Measurements from ENCODE around the gene CAPNS1. TPM values are rescaled to one million over a fixed set of nuclear protein-coding genes. Genes with fewer than 3 reads are reported as not detected.

The CAPNS1 gene
- total RNA-seq (100 to 1,000 TPM; 124 to 273 (median 175) TPM), polyA plus RNA-seq (100 to 1,000 TPM; 260 to 271 TPM)

DNA sequence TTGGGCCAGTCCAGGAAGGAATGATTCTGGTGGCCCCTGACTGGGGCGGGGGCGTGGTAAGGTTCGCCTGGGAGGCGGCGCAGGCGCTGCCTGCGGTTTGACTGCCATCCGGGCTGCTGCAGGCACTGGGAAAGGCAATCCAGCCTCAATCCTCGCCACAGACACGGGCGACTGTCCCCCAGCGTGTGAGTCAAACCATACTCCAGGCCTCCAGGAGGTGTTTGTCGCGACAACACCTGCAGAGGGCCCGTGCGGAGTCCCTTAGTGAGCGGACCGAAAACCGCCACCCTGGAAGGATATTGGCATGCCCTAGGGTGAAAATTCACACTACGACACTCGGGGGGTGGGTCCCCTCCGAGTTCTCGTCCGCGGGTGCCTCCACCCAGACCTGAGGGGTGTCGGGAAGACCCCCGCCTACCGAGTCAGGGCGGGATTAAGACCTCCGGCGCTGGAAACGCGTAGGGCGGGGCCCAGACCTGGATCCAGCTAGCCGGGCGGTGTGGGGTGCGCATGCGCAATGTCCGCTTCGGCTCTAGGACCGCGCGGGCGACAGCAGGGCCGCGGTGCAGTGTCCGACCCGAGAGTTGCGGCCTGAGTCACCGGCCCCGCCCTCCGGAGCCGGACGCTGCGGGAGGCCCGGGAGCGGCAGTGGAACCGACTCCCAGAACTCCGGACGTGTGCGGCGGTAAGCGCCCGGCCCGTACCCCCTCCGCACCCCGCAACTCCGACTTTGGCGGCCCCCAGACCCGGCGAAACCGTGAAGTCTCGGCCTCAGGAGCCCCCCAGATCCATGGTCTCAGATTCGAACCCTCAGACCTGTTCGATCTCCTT is at the start of gene CAPNS1:
Gene CAPNS1, plus strand, starts transcription at position 594 of the 831 bp plus-strand sequence. CDS start 946 bp downstream, outside the sequence.
- Histone ChIP-seq H3K27me3 (no peaks in the 10 kb centered on the region), H3K36me3 (peaks cover 0 to 17% (median 0%) of the 10 kb centered on the region in 3 donors), H3K27ac (peak within 1 kb of the TSS; percentile 86 to 97 (median 96)), H3K4me3 (peak within 1 kb of the TSS; percentile 68 to 95 (median 80)), H3K4me1 (peaks cover 0 to 18% (median 0%) of the 10 kb centered on the region in 3 donors), H3K9me3 (no peaks in the 10 kb centered on the region)
- 0% methylated on average over 64 to 75 of the region's 75 CpGs for WGBS, 2 donors
- intact Hi-C loops (cut with DNase I): no loop called here
- DNase-seq: peak; percentile 96 to 99 (median 97)
- ATAC-seq: peak; percentile 88 to 95 (median 92)
- TF ChIP-seq, protein P1, sequence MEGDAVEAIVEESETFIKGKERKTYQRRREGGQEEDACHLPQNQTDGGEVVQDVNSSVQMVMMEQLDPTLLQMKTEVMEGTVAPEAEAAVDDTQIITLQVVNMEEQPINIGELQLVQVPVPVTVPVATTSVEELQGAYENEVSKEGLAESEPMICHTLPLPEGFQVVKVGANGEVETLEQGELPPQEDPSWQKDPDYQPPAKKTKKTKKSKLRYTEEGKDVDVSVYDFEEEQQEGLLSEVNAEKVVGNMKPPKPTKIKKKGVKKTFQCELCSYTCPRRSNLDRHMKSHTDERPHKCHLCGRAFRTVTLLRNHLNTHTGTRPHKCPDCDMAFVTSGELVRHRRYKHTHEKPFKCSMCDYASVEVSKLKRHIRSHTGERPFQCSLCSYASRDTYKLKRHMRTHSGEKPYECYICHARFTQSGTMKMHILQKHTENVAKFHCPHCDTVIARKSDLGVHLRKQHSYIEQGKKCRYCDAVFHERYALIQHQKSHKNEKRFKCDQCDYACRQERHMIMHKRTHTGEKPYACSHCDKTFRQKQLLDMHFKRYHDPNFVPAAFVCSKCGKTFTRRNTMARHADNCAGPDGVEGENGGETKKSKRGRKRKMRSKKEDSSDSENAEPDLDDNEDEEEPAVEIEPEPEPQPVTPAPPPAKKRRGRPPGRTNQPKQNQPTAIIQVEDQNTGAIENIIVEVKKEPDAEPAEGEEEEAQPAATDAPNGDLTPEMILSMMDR (IDR thresholded peaks at IDR 0.05): no peak
- no peak for FAIRE-seq

DNA sequence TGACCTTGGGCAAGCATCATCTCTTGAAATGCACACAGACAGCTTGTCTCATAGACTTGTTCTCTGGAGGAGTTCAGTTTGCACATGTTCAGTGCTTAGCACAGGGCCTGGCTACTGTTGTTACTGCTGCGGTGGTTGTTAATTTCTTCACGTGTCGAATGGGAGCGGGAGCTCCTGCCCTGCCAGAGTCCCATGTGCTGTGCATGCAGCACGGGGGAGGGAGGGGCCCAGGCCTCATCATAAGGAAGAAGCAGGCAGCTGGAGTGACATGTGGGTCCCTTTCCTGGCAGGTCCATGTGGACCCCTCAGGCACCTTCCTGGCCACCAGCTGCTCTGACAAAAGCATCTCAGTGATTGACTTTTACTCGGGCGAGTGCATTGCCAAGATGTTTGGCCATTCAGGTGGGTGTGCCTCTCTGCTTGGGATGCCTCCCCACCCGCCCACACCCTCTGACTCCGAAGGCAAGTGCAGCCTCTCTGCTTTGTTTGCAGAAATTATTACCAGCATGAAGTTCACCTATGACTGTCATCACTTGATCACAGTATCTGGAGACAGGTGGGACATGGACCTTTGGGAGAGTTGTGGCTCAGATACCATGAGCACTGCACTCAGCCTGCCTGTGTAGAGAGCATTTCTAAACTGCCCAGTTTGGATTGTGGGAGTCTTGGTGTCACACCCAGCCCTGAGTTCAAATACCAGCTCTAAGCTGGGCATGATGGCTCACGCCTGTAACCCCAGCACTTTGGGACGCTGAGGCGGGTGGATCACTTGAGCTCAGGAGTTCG is 48.8 kb upstream of the CAPNS1 start:
- intact Hi-C loops (cut with DNase I): no loop called here
- TF ChIP-seq, protein P1 (IDR thresholded peaks at IDR 0.05): no peak
- Histone ChIP-seq H3K36me3 (no peaks in the 10 kb centered on the region), H3K27me3 (no peaks in the 10 kb centered on the region), H3K4me3 (no peak overlapping the region), H3K9me3 (no peaks in the 10 kb centered on the region), H3K27ac (no peak overlapping the region), H3K4me1 (no peaks in the 10 kb centered on the region)
- DNase-seq (no peak), ATAC-seq (no peak), FAIRE-seq (no peak)
- 82 to 92% methylated on average over 13 of the region's 13 CpGs for WGBS, 2 donors

DNA sequence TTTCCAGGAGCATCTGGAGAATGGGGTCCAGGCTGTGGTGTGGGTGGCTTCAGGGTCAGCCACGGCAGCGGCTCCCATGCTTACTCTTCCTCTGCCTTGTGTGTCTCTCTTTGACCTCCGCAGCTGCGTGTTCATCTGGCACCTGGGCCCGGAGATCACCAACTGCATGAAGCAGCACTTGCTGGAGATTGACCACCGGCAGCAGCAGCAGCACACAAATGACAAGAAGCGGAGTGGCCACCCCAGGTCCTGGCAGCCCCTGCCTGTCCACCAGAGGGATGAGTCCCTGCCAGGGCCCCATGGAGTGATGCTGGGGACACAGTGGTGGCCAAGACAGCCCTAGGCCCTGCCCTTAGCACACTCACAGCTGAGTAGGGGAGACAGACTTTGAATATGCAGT is 47.3 kb upstream of the CAPNS1 start:
- no peak for ATAC-seq
- WGBS, 2 donors: 97 to 100% methylated on average over 7 of the region's 7 CpGs

DNA sequence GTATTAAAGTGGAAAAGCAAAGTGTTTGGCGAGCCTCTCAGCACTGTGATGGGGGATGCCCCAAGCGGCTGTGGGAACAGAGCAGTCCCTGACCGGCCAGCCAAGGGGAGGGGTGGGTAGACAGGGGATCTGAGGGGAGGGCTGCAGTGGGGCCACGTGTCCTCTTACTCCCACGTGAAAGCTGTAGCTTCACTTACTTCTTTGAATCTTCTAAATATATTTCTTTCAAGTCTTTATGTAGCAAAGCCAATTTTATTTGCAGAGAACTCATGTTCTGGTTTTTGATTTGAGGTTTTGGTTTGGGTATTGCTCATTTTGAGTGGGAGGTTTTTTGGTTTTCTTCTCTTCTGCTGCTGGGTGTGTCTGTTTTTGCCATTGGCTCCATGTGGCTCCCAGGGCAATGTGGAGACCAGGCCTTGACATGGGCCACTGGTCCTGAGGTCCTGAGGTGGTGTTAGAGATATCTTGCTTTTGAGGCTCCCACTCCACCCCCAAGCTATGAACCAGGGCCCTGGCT is 46.7 kb upstream of the CAPNS1 start:
- no peaks in the 10 kb centered on the region for H3K4me1 ChIP-seq
- no peak overlapping the region for H3K4me3 ChIP-seq
- TF ChIP-seq, protein P1 (IDR thresholded peaks at IDR 0.05): no peak
- no peak overlapping the region for H3K27ac ChIP-seq
- intact Hi-C loops (cut with DNase I): no loop called here
- no peaks in the 10 kb centered on the region for H3K36me3 ChIP-seq
- ATAC-seq (no peak), FAIRE-seq (no peak), DNase-seq (no peak)
- WGBS, 2 donors: 96 to 97% methylated on average over 5 of the region's 5 CpGs
- no peaks in the 10 kb centered on the region for H3K27me3 ChIP-seq
- H3K9me3 ChIP-seq: no peaks in the 10 kb centered on the region

More for the DNA sequence above, 47.3 kb upstream of the CAPNS1 start:
- Histone ChIP-seq H3K27ac (no peak overlapping the region), H3K9me3 (no peaks in the 10 kb centered on the region), H3K27me3 (no peaks in the 10 kb centered on the region), H3K36me3 (no peaks in the 10 kb centered on the region), H3K4me1 (no peaks in the 10 kb centered on the region), H3K4me3 (no peak overlapping the region)
- no peak for FAIRE-seq
- intact Hi-C loops (cut with DNase I): no loop called here
- no peak for DNase-seq
- TF ChIP-seq, protein P1 (IDR thresholded peaks at IDR 0.05): no peak
